K562 (cell line): ENCODE data around the gene MEX3D. TPM values are rescaled to one million over a fixed set of nuclear protein-coding genes. Genes with fewer than 3 reads are reported as not detected.
A peak's percentile ranks its signal among the peaks of the same experiment; 100 is the strongest.

Experiments
- ATAC-seq: fragments of 200-7000 bp; cut with Tn5 transposase; 3 replicates; pipeline ENCODE4 v1.9.1; 2020; ENCODE audit warnings: moderate library complexity
- BruUV-seq: library from RNA; stranded (reverse); fragments of 400-500 nt; replicated peaks from 2 replicates; lab custom pipeline; 2021; lab: Mats Ljungman, UMichigan
- CTCF ChIA-PET: fragments of 300-600 bp; formaldehyde crosslinking; extraction: SDS; loops from one replicate; lab custom pipeline; 2021; ENCODE audit warnings: low intra/inter-chr PET ratio; lab: Yijun Ruan, JAX
- POLR2A ChIA-PET: fragments of 300-600, 350-650 bp; sonication (Branson Sonifier 250); formaldehyde crosslinking; extraction: SDS; loops from one replicate; lab custom pipeline; 2021; ENCODE audit warnings: antibody characterized with exemption, inconsistent platforms; lab: Yijun Ruan, JAX
- DNase-seq, 4 experiments: peaks; one replicate each; pipeline versions ENCODE4 v3.0.0 to v3.0.0-alpha.2; 2011 to 2018; ENCODE audit warnings: low spot score in 3 of 4, mixed read lengths in 3 of 4; ENCODE audit errors: extremely low read depth in 1 of 4
- FAIRE-seq: peaks from 2 replicates; lab custom pipeline; 2011; peaks lifted over from hg19 to GRCh38; lab: Jason Lieb, UNC
- H2AFZ ChIP-seq: 2 replicates; pipeline ENCODE4 v1.6.0; 2011; ENCODE audit warnings: low read depth, low read length, control low read depth, inconsistent platforms
- H3K27ac ChIP-seq: fragments of 200-600 bp; 3 replicates; pipeline ENCODE4 v1.8.0; 2011; ENCODE audit warnings: low read depth, mild to moderate bottlenecking, control low read depth, inconsistent platforms, low read length, moderate library complexity, mixed read lengths; ENCODE audit errors: extremely low read depth
- H3K27me3 ChIP-seq, 2 experiments: fragments of 300-600 bp in 1 of 2; 2 replicates in 1 of 2; 3 replicates in 1 of 2; pipeline versions ENCODE4 v1.6.0 to v1.8.0; 2011; ENCODE audit warnings: inconsistent platforms in 2 of 2, low read length in 2 of 2, mild to moderate bottlenecking in 1 of 2, mixed read lengths in 1 of 2, moderate library complexity in 1 of 2; ENCODE audit not compliant: control insufficient read depth in 2 of 2, insufficient read depth in 2 of 2
- H3K36me3 ChIP-seq: fragments of 300-600 bp; 3 replicates; pipeline ENCODE4 v1.8.0; 2011; ENCODE audit warnings: mild to moderate bottlenecking, low read length, inconsistent platforms; ENCODE audit not compliant: control insufficient read depth, insufficient read depth
- H3K4me1 ChIP-seq, 2 experiments: fragments of 200-600 bp in 1 of 2; replicated peaks in 1 of 2; 2 replicates in 1 of 2; 3 replicates in 1 of 2; pipeline versions ENCODE4 v1.5.1 to v1.8.0; 2011; ENCODE audit warnings: inconsistent platforms in 2 of 2, low read length in 2 of 2, mild to moderate bottlenecking in 1 of 2, mixed read lengths in 1 of 2, moderate library complexity in 1 of 2; ENCODE audit not compliant: control insufficient read depth in 2 of 2, insufficient read depth in 2 of 2
- H3K4me2 ChIP-seq: 2 replicates; pipeline ENCODE4 v1.6.1; 2011; ENCODE audit warnings: low read length, control low read depth, inconsistent platforms, mixed read lengths; ENCODE audit not compliant: insufficient read depth
- H3K4me3 ChIP-seq: fragments of 200-600 bp; sonication (generic), shearing (Covaris generic); 2 replicates; pipeline ENCODE4 v1.5.1; 2016; ENCODE audit warnings: control low read depth, inconsistent platforms
- H3K79me2 ChIP-seq: fragments of 200-600 bp; 3 replicates; pipeline ENCODE4 v1.8.0; 2011; ENCODE audit warnings: low read length, inconsistent platforms; ENCODE audit not compliant: control insufficient read depth, insufficient read depth
- H3K9ac ChIP-seq, 2 experiments: 2 replicates each; pipeline versions ENCODE4 v1.6.0 to v1.6.1; 2011; ENCODE audit warnings: low read depth in 2 of 2, low read length in 2 of 2, control low read depth in 1 of 2, inconsistent platforms in 1 of 2, mild to moderate bottlenecking in 1 of 2, mixed read lengths in 1 of 2; ENCODE audit not compliant: insufficient read depth in 1 of 2
- H3K9me1 ChIP-seq: one replicate; pipeline ENCODE4 v1.6.0; 2011; ENCODE audit warnings: inconsistent platforms, mild to moderate bottlenecking, low read length, moderate library complexity; ENCODE audit not compliant: control insufficient read depth, insufficient read depth
- H3K9me3 ChIP-seq: replicated peaks from 2 replicates; pipeline ENCODE4 v1.5.1; 2011; ENCODE audit warnings: low read depth, low read length, inconsistent platforms; ENCODE audit not compliant: control insufficient read depth, insufficient read depth
- H4K20me1 ChIP-seq: replicated peaks from 2 replicates; pipeline ENCODE4 v1.6.1; 2011; ENCODE audit warnings: low read length, inconsistent platforms, mixed read lengths; ENCODE audit not compliant: control insufficient read depth, insufficient read depth
- POLR2G ChIP-seq: fragments of 200-400 bp; formaldehyde crosslinking; IDR thresholded peaks from 2 replicates; pipeline ENCODE4 v1.6.1; 2017; ENCODE audit warnings: low read depth, mild to moderate bottlenecking, antibody characterized with exemption, low read length, moderate library complexity
- TFAP4 ChIP-seq: sonication (generic); formaldehyde crosslinking; IDR thresholded peaks from 2 replicates; pipeline ENCODE4 v1.8.0; 2022; ENCODE audit warnings: missing genetic modification reagents, mild to moderate bottlenecking, moderate library complexity, borderline replicate concordance
- TSHZ1 ChIP-seq: fragments of 250-450 bp; sonication (Bioruptor Pico); IDR thresholded peaks from 2 replicates; pipeline ENCODE4 v1.4.0; 2020; ENCODE audit warnings: mild to moderate bottlenecking, moderate library complexity
- ZC3H4 ChIP-seq: sonication (generic); formaldehyde crosslinking; IDR thresholded peaks from 2 replicates; pipeline ENCODE4 v1.9.0; 2021; ENCODE audit warnings: missing genetic modification reagents, borderline replicate concordance
- WGBS: fragments of 100-300 bp; shearing (Covaris generic); methylation state at CpG from one replicate; pipeline ENCODE4 v1.1.6; 2016; ENCODE audit warnings: low coverage, mixed read lengths; ENCODE audit not compliant: insufficient coverage; ENCODE audit errors: missing lambda C conversion rate; 5-methylcytosine and 5-hydroxymethylcytosine counted together
- in situ Hi-C: fragments of 300-500 bp; cut with MboI; formaldehyde crosslinking; loops from 4 replicates; pipeline ENCODE4 v1.15.0; 2018; ENCODE audit warnings: inconsistent platforms, mixed read lengths
- intact Hi-C: fragments of 100-400 bp; cut with micrococcal nuclease; formaldehyde crosslinking; loops from 2 replicates; pipeline ENCODE4 v1.14.2; 2022
- polyA plus RNA-seq, 8 experiments: library from polyadenylated mRNA; depleted of rRNA in 4 of 8; stranded (reverse) in 5 of 8; unstranded in 3 of 8; fragments of >200 nt; fragmentation: Nextera tagmentation in 2 of 8; fragmentation: Illumina TruSeq in 1 of 8; extraction: Ambion mirVana in 2 of 8; extraction: Trizol in 1 of 8; gene quantifications; 2 replicates each; pipeline versions ENCODE4 v1.2.1 to v1.2.3, GENCODE V29; 2011 to 2014; ENCODE audit warnings: inconsistent platforms in 1 of 8, missing spikeins in 1 of 8
- total RNA-seq, 7 experiments: library from RNA; depleted of rRNA in 6 of 7; stranded (reverse); fragments of >200 nt in 6 of 7; fragmentation: Illumina TruSeq in 2 of 7; extraction: Trizol in 2 of 7; gene quantifications; 2 replicates each; pipeline versions ENCODE4 v1.2.1 to v1.2.3, GENCODE V29; 2011 to 2021; ENCODE audit warnings: low replicate concordance in 1 of 7

Gene MEX3D
- total and polyA plus RNA-seq, 9 of the 15 experiments (the other 6 are each of a cell fraction or from before 2014, with no cell fraction given): 1.7 to 39.3 (median 5.7) TPM

- intact Hi-C loops: no loop called here
- no peak for TF ChIP-seq TSHZ1 (CRISPR knock-in tag)
- TF ChIP-seq TFAP4 (CRISPR knock-in tag): 0 out of 2 replicates have a peak, but pooled peaks have one; percentile 4
- TF ChIP-seq ZC3H4 (CRISPR knock-in tag): no peak
- 0 out of 2 replicates have a peak, but pooled peaks have one; percentile 19 for TF ChIP-seq POLR2G
- H3K27ac ChIP-seq: no peak overlapping the region
- ChIA-PET POLR2A (no interaction called here), CTCF (no interaction called here)
- no peak overlapping the region for H3K4me3 ChIP-seq
- H3K9me3 ChIP-seq: no peaks in the 10 kb centered on the region
- peaks cover 25% of the 10 kb centered on the region for H3K79me2 ChIP-seq
- no peaks in the 10 kb centered on the region for H3K9me1 ChIP-seq
- peaks cover 0 to 38% of the 10 kb centered on the region in 2 experiments; a peak in 2 of 5 replicates for H3K4me1 ChIP-seq
- ATAC-seq: no peak
- no TSS peak for BruUV-seq
- peaks cover 13% of the 10 kb centered on the region; the same call in 1 of the 3 replicates for H3K36me3 ChIP-seq
- H3K27me3 ChIP-seq: no peaks in the 10 kb centered on the region
- no peak for DNase-seq
- H3K9ac ChIP-seq: peak overlapping the region in 1 of 2 experiments; percentile 43; a peak in 1 of 4 replicates
- no peak overlapping the region for H2AFZ ChIP-seq
- 81% methylated on average over 18 of the region's 25 CpGs for WGBS
- FAIRE-seq: no peak
- no peaks in the 10 kb centered on the region; the same call in 1 of the 2 replicates for H4K20me1 ChIP-seq
- no peak overlapping the region for H3K4me2 ChIP-seq
- in situ Hi-C loops: no loop called here
Observed at GRCh38 chr19:1560286-1560882, 7.7 kb downstream of the MEX3D start.
